PC-9 (cell line): ENCODE results near the gene DISC1. TPM values are rescaled to one million over a fixed set of nuclear protein-coding genes. Genes with fewer than 3 reads are reported as not detected.

Source experiments
- BruUV-seq: library from RNA; stranded (reverse); fragments of 400-500 nt; replicated peaks from 2 replicates; lab custom pipeline; 2021; lab: Mats Ljungman, UMichigan
- CTCF ChIA-PET: fragments of 300-600 bp; sonication (Branson Sonifier 250); formaldehyde crosslinking; loops from one replicate; lab custom pipeline; 2022; ENCODE audit warnings: antibody characterized with exemption; lab: Charles Lee
- POLR2A ChIA-PET: fragments of 300-600 bp; sonication (Branson Sonifier 250); formaldehyde crosslinking; loops from one replicate; lab custom pipeline; 2022; ENCODE audit warnings: antibody characterized with exemption; ENCODE audit not compliant: unreplicated experiment; lab: Charles Lee
- DNase-seq, 2 experiments: peaks; one replicate each; pipeline versions ENCODE4 v3.0.0 to v3.0.0-alpha.2; 2015 to 2022; ENCODE audit warnings: mixed read lengths in 1 of 2
- H2AFZ ChIP-seq: fragments of 200-600 bp; sonication (generic); 2 replicates; pipeline ENCODE4 v1.8.1; 2017; ENCODE audit warnings: antibody characterized with exemption
- H3F3A ChIP-seq: fragments of 200-600 bp; sonication (generic); 2 replicates; pipeline ENCODE4 v1.8.1; 2017; ENCODE audit warnings: antibody characterized with exemption, mild to moderate bottlenecking, low read depth; ENCODE audit not compliant: insufficient read depth
- H3K27ac ChIP-seq: fragments of 200-600 bp; sonication (generic); 2 replicates; pipeline ENCODE4 v1.6.1; 2016; ENCODE audit warnings: mixed run types
- H3K27me3 ChIP-seq: fragments of 200-600 bp; sonication (generic); 2 replicates; pipeline ENCODE4 v1.6.1; 2016; ENCODE audit warnings: low read depth, mixed run types; ENCODE audit not compliant: insufficient read depth
- H3K36me3 ChIP-seq: fragments of 200-600 bp; sonication (generic); 2 replicates; pipeline ENCODE4 v1.6.1; 2016; ENCODE audit warnings: low read depth, mixed run types
- H3K4me1 ChIP-seq: fragments of 200-600 bp; sonication (generic); replicated peaks from 2 replicates; pipeline ENCODE4 v1.6.1; 2016; ENCODE audit warnings: mixed run types; ENCODE audit not compliant: insufficient read depth
- H3K4me2 ChIP-seq: fragments of 200-600 bp; sonication (generic); 2 replicates; pipeline ENCODE4 v1.6.1; 2017; ENCODE audit warnings: mixed run types
- H3K4me3 ChIP-seq: fragments of 200-600 bp; sonication (generic); 2 replicates; pipeline ENCODE4 v1.6.1; 2016; ENCODE audit warnings: mixed run types
- H3K79me2 ChIP-seq: fragments of 200-600 bp; sonication (generic); 2 replicates; pipeline ENCODE4 v1.6.1; 2017; ENCODE audit warnings: low read depth, mixed run types
- H3K9me2 ChIP-seq: fragments of 200-600 bp; sonication (generic); 2 replicates; pipeline ENCODE4 v1.8.1; 2017; ENCODE audit warnings: mild to moderate bottlenecking; ENCODE audit not compliant: insufficient read depth
- H3K9me3 ChIP-seq: fragments of 200-600 bp; sonication (generic); 2 replicates; pipeline ENCODE4 v1.8.1; 2016; ENCODE audit warnings: low read depth; ENCODE audit not compliant: insufficient read depth
- H4K20me1 ChIP-seq: fragments of 200-600 bp; sonication (generic); 2 replicates; pipeline ENCODE4 v1.8.1; 2017; ENCODE audit not compliant: insufficient read depth
- CTCF ChIP-seq: fragments of 200-600 bp; sonication (generic); conservative IDR thresholded peaks from 2 replicates; pipeline ENCODE4 v1.6.1; 2017; ENCODE audit warnings: mixed run types, antibody characterized with exemption, mild to moderate bottlenecking, moderate library complexity
- EZH2 ChIP-seq: fragments of 200-600 bp; sonication (generic); IDR thresholded peaks from 2 replicates; pipeline ENCODE4 v1.8.0; 2017; ENCODE audit warnings: antibody characterized with exemption, low read depth
- intact Hi-C: fragments of 100-400 bp; cut with micrococcal nuclease; formaldehyde crosslinking; loops from one replicate; pipeline ENCODE4 v1.10.0; 2022; ENCODE audit not compliant: unreplicated experiment
- total RNA-seq: library from RNA; stranded (reverse); gene quantifications from 2 replicates; pipeline ENCODE4 v1.2.3, GENCODE V29; 2021

The DISC1 gene
- total RNA-seq, 1 experiment from 2014 or later: 7.4 TPM

GRCh38 chr1:231733063-231733462 is 106.5 kb downstream of the DISC1 start:
- no TSS peak for BruUV-seq
- CTCF ChIA-PET: no interaction called here
- no peak overlapping the region for H2AFZ ChIP-seq

GRCh38 chr1:231733672-231734071 is 107.1 kb downstream of the DISC1 start:
- no peak for TF ChIP-seq CTCF
- no peak for TF ChIP-seq EZH2
- H3K4me1 ChIP-seq: no peaks in the 10 kb centered on the region
- no peaks in the 10 kb centered on the region for H3K36me3 ChIP-seq
- H2AFZ ChIP-seq: no peak overlapping the region
- intact Hi-C loops: no loop called here
- no peaks in the 10 kb centered on the region for H3K9me2 ChIP-seq
- CTCF ChIA-PET: no interaction called here
- H3K4me2 ChIP-seq: no peak overlapping the region
- BruUV-seq: no TSS peak
- no peaks in the 10 kb centered on the region for H3F3A ChIP-seq
- H3K27ac ChIP-seq: no peak overlapping the region
- H3K79me2 ChIP-seq: no peaks in the 10 kb centered on the region
- H3K27me3 ChIP-seq: no peaks in the 10 kb centered on the region
- no peak overlapping the region for H3K4me3 ChIP-seq
- POLR2A ChIA-PET: no interaction called here
- H4K20me1 ChIP-seq: no peaks in the 10 kb centered on the region
- H3K9me3 ChIP-seq: no peaks in the 10 kb centered on the region
- DNase-seq: no peak

More at GRCh38 chr1:231733063-231733462, 106.5 kb downstream of the DISC1 start:
- TF ChIP-seq CTCF (no peak), EZH2 (no peak)
- Histone ChIP-seq H3K9me2 (no peaks in the 10 kb centered on the region), H3K36me3 (no peaks in the 10 kb centered on the region), H3K4me1 (no peaks in the 10 kb centered on the region), H3K4me3 (no peak overlapping the region), H3K4me2 (no peak overlapping the region), H3K9me3 (no peaks in the 10 kb centered on the region), H3K27ac (no peak overlapping the region), H3K79me2 (no peaks in the 10 kb centered on the region), H4K20me1 (no peaks in the 10 kb centered on the region), H3F3A (no peaks in the 10 kb centered on the region), H3K27me3 (no peaks in the 10 kb centered on the region)
- intact Hi-C loops: no loop called here
- DNase-seq: no peak
- POLR2A ChIA-PET: no interaction called here

- no peak overlapping the region for H2AFZ ChIP-seq
- H3F3A ChIP-seq: no peaks in the 10 kb centered on the region
- no peaks in the 10 kb centered on the region for H3K36me3 ChIP-seq
- H3K4me1 ChIP-seq: no peaks in the 10 kb centered on the region
- H3K9me3 ChIP-seq: no peaks in the 10 kb centered on the region
- H3K4me2 ChIP-seq: no peak overlapping the region
- TF ChIP-seq CTCF: no peak
- TF ChIP-seq EZH2: no peak
- ChIA-PET CTCF (no interaction called here), POLR2A (no interaction called here)
- H3K27ac ChIP-seq: no peak overlapping the region
- intact Hi-C loops: no loop called here
- no peaks in the 10 kb centered on the region for H3K79me2 ChIP-seq
- no peaks in the 10 kb centered on the region for H3K27me3 ChIP-seq
- DNase-seq: no peak
- no peaks in the 10 kb centered on the region for H3K9me2 ChIP-seq
- no TSS peak for BruUV-seq
- H3K4me3 ChIP-seq: no peak overlapping the region
- no peaks in the 10 kb centered on the region for H4K20me1 ChIP-seq
These were observed 107.8 kb downstream of the DISC1 start for GRCh38 chr1:231734417-231734816.
